ENCODE data around the gene NTM.
"Not testable (repeated sequence)": the region's sequence is repeated elsewhere in the genome, so short reads cannot be mapped to it uniquely, and the experiment has no call there.

NTM gene

DNA sequence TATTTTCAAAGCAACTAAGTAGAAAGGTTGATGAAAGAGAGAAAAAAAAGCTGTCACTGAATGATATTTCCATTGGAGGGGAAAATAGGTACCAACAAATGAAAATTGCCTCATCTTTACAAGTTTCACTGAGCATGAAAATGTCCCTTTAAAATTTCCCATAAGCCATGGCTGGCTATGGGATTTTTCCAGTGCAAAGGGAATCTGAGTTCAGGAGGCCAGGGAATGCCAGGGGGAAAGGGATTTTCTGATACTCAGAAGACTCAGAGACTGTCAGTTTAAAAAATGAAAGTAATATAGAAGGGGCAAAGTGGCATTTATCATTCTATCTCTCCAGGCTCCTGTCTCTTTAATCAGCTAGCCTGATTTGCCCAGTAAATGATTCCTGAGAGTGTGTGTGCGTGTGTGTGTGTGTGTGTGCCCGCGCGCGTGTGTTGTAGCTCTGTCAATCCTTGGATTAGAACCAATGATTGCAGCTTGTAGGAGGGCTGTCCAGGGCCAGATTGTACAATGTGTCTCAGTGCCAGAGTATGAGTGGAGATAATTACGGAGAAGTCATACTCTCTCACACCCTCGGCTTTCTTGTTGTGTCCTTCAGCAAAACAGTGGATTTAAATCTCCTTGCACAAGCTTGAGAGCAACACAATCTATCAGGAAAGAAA, at the start of gene NTM:
NTM (plus strand) TSS at position 526 of the 662 bp plus-strand sequence.
- no peak for DNase-seq

DNA sequence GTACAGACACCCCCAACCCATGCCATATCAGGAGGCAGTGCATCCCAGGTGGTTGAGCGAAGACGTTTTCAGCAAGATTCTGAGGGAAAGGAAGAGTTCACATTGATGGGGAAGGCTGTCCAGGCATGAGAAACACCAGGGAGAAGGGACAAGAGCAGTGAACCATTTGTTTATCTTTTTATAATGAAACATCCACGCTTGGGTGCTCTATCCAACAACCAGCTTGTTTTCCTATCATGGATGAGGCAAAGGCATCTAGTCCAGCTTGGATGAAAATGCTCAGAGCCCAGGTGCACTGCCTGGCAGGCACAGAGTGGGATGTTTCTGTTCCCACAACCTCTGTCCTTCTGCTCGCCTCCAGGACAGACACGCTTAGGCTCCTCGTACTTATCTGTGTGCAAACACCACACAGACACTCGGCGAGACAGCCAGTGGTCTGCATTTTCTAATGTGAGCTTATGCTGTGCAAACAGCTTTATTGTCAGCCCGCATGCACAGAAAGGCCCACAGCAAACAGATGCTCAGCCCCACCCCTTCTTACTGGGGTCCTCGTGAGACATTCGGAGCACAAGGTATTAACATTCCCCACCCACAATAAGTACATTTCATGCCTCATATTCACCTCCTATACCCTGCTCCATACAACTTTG, 45.4 kb upstream of the NTM start:
- no peak for DNase-seq

DNA sequence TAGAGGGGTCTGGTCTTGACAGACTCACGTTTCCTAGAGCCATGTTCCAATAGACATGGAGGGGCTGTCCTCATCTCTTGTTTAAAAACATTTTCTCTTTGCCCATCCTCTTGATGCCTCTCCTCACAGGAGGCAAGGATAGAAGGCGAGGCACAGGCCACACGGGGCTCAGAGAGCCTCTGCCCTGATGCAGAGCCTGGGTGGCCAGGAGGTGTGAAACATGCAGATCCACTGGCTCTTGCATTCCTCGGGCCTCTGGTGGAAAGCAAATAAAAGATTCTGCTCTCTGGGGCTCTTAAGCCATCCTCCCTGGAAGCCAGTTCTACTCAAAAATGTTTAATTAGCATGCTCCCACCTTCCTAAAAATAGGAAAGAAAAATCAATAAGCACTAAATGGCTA, 43.6 kb upstream of the NTM start:
- DNase-seq, result no peak

DNA sequence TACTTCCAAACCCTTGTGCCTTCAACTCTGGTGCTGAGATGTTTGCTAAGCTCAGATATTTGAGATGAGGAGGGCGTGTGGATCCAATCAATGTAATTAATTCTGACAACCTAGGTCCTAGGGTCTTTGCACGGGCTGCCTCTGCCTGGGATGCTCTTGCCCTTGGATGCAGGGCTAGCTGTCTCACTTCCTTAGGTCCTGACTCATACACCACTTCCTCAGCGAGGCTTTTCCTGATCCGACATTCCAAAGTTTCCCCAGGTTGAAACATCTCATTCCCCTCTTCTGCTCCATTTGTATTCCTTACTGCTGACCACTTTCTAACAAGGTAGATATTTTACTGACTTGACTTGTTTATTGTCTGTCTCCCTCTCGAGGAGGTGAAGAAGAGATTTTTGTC, 43.0 kb upstream of the NTM start:
- no peak for DNase-seq

DNA sequence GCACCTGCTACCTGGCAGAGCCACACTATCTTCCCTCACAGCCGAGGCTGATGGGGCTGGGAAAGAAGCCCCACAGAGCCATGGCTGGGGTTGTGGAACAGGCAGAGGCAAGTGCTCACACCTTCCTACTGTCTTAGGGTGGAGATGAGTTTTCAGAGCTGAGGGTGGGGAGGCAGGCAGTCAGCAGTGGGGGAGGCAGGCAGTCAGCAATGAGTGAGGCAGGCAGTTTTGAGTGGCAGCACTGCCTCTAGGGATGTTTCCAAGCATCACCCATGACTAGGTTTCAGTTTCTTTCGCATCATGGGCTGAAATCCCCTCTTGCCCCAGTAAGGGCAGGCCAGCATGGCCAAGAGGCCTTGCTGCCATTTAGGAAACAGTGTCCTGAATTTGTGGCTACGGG, 41.6 kb upstream of the NTM start:
- DNase-seq, result no peak

DNA sequence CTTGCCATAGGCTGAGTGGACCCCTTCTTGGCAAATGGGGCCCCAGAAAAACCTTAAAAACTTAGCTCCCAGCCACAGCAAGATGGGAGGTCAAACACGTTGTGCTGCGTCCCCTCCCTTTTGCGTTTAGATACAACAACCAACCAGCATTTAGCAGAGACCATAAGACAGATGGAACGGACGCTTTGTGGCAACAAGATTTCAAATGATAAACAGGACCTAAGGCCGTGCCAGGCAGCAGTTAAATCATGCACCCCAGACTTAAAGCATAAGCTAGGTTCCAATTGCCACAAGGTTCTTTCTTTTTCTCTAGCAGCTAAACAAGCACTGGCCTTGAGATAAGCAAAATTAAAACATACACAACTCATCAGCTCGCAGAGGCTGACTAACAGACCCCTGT, 39.4 kb upstream of the NTM start:
- DNase-seq, result no peak

DNA sequence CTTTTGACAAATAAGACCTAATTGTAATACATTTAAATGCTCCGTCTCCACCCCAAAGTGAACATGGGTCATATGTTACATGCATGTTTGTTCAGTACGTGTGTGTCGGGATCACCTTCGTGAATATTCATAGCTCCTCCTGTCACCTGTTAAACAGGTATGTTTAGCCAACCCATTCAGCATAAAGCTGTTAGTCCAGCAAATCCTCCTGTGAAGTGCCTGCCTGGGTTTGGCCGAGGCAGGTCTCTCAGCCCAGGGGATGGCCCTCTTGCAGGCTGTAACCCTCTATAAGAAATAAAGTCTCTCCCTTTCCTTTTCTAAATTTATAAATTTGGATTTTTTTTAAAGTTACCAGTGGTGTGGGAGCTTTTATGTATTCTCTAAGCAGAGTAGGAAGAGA, 38.9 kb upstream of the NTM start:
- no peak for DNase-seq

DNA sequence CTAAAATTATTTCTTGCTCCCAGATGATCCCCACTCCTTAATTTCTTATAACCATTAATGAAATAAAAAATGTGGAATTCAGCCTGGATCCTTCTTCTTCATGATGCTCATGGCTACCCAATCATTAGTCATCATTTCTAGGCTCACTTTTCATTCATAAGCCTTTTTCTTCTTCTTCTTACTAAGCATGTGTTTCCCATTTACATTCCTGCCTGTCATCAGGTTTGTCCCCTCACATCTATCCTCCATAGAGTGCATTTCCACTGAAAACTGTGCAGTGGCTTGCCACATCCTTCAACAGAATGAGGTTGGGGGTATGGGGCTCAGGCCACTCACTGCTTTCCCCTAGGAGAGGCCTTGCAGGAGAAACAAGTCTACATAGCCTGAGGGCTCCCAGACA, 35.8 kb upstream of the NTM start:
- DNase-seq, result no peak

DNA sequence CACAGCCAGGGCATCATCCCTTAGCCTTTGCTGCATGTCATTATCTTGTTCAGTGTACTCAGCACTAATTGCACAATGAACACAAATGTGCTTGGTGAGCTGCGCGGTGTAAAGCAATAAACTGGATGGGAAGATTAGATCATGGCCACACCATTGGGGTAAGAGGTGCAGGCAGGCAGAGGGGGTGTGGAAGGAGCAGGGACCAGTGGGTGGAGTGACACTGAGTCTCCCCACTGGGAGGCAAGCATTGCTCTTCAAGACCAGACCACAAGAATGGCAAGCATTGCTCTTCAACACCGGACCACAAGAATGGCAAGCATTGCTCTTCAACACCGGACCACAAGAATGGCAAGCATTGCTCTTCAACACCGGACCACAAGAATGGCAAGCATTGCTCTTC, 28.5 kb upstream of the NTM start:
- DNase-seq, result not testable (repeated sequence)

DNA sequence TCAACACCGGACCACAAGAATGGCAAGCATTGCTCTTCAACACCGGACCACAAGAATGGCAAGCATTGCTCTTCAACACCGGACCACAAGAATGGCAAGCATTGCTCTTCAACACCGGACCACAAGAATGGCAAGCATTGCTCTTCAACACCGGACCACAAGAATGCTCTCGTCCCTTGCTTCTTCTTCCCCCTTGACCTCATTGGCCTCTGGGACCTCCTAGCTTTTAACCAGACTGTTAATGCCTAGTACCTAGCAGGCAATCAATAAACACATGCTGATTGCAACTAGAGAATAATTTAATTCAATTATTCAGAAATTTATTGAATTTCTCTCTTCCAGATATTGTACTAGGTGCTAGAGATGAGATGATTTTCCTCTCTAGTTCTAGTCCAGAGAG, 28.0 kb upstream of the NTM start:
- not testable (repeated sequence) for DNase-seq

DNA sequence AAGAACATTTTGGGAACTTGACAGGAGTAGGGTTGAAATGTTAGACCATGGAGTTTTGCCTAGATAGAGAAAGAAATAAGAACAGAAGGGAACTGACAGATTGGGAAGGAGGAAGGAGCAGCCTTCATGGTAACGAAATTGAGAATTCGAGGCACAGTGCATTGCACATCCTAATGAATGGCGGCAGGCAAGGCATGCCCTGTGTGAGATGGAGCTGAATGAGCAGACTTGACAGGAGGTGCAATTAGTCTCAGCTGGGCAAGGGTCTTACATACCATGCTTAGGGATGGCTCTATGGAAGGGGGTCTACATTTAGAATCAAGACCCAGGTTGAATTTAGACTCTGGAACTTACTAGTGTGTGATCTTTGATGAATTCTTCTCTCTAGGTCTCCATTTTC, 25.0 kb upstream of the NTM start:
- no peak for DNase-seq

DNA sequence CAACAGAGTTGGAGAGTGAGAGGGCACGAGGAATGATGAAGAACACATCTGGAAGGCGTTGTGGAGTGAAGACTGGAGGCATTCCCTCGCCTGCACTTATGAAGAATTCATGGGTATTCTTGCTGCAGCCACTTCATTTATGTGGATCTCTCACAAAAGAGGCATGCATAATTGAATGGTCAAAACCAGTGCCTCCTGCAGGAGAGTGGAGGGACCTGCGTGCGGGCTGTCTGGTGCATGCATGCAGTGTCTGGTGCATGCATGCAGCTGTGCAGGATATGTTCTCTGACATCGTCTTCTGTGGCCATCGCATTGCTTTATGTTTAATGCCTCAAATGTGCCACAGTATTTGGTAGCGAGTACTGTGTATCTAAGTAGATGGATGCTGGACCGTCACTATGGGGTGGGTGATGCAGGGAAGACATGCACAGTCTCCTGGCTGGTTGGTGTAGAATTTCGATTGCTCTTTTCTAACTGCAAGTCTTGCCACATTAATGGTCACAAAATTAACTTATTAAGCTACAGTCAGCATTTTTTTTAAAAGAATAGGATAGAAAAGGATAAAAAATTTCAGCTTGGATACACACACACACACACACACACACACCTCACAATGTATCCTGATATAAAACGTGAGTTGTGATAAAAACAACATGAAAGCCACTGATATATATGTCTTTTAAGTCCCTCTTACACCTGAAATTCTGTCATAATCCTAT, 20.9 kb upstream of the NTM start:
- DNase-seq, result no peak

DNA sequence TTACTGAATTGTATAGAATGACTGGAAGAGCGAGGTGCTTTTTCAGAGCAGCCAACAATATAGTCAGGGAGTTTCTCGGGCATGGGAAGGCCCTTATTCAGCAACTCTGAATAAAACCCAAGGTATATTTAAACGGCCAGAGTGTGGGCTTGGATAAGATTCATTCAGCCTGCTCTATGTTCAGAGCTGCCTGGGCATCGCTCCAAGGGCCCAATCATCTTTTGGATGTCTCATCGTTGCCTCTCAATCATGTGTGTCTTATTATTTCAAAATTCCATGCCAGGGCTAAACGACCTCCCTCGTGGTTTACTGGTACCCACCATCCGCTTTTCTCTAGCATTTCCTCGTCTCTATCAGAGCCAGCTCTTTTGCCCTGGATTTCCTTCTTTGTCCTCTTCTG, 19.5 kb upstream of the NTM start:
- no peak for DNase-seq

DNA sequence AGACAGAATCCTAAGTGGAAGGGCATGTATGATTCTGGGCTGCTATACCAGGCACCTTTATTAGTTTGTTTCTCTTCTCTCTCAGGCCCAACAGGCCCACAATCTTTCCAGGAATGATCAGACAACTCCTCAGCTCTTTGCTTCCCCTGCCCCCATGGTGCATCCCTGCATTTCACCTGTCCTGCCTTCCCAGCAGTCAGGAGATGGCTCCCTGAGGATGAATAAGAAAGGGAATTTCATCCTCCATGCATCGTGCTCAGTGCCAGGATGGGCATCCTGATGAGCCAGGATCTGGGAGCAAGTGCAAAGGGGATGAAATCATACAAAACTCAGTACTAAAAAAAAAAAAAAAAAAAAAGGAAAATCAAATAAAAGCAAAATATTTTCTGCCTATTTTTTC, 18.6 kb upstream of the NTM start:
- no peak for DNase-seq

DNA sequence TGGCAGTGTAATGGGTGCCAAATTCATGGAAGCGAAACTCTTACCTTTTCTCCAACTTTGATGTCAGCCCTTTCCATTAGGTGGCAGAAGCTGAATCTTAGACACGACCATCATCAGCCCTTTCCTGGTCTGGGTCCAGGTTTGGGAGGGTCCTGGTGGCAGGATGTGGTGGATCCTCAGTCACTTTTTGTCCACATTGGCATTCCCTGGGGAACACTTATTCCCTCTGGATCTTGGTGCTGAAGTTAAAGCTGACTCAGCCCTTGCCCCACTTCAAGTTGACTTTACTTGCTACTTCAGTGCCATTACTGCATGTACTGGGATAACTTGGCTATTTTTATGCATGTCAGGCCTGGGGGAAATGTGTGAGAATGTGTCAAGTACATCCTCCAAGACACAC, 16.6 kb upstream of the NTM start:
- no peak for DNase-seq

DNA sequence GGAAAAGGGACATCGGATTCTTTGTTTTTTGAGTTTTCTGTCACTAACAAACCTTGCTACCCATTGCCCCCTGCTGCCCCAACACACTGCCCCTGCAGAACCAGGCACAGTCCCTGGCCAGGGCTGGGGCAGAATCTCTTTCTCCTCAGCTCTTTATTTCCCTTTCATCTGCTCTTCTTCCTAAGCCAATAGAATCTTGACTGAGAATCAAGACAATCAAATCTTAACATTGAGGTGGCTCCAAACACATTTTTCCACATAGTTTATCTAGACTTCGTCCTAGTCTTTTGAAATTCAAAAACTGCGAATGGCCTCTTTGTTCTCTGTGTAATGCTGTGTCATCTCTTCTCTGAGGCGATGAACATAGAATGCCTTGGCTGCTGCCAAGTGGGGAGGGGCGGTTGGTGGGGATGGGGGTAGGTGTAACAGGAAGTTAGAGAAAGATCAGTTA, 16.1 kb upstream of the NTM start:
- no peak for DNase-seq

DNA sequence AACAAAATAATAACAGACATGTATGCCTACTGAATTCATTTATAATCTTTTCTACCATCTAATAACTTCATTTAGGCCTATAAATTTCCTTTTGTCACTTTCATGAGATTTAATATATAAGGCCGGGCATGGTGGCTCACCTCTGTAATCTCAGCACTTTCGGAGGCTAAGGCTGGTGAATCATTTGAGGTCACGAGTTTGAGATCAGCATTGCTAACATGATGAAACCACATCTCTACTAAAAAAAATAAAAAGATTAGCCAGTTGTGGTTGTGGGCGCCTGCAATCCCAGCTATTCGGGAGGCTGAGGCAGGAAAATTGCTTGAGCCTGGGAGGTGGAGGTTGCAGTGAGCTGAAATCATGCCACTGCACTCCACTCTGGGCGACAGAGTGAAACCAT, 14.2 kb upstream of the NTM start:
- no peak for DNase-seq

DNA sequence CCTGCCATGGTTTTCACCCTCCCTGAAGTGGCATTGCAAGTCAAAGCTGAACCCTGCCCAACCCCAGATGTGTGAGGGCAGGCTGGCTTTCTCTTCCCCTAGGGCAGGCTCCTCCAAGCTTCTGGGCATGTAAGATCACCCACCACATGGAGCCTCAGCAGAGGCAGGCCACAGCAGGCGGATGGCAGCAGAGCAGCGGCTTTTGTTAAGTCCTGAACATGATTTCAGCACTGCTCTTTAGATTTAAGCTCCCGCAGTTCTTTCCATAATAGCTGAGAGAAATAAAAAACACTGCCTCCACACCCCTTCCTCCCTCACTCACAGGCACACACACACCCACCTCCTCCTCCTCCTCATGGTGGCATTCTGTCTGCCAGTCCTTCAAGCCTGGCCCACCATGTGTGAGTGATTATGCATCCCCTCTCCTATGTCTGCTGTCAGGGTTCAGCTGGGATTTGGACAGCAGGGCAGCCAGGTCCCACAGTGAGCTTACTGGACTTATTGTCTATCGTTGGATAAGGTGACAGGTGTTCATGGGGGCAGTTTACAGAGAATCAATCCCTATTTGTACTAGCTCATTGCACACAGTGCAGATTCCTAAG, 5.0 kb upstream of the NTM start:
- no peak for DNase-seq

DNA sequence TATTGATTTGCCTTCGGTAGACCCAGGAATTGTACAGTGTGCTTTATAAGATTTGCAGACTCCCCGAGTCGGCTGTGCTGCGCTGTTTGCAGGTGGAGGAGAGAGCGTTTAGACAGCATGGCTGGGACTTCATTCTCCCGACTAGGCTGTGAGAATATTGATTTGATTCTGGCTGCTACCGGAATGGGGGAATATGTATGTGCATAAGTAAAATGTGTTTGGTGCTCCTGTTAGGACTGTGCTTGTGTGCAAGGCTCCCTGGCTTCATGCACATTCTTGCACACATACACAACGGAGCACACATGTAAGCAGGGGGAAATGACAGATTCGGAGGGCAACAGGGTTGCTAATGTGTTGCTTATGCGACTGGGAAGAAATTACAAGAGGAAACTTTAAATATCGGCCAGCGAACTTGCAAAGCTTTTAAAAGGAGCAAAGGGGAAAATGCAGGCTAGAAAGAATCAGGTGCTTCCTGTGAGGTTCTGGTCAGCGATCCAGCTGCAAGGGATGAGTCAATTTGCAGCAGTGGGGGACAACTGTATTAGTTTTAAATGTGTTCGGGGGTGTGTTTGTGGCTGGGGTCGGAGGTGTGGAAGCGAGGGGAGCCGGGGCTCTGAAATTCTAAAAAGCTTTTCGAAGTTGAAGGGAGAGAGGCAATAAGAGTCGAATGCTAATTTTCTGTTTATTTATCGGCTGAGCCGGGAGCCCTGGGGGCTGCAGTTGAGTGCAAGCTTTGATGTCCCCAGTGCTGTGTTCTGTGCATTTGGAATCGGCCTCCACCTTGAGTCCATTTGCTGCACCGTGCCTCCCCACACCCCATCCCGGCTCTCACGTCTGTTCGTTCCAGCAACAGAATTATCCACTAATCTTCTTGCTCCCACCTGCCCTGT, 731 bp downstream of the NTM start:
- no peak for DNase-seq

DNA sequence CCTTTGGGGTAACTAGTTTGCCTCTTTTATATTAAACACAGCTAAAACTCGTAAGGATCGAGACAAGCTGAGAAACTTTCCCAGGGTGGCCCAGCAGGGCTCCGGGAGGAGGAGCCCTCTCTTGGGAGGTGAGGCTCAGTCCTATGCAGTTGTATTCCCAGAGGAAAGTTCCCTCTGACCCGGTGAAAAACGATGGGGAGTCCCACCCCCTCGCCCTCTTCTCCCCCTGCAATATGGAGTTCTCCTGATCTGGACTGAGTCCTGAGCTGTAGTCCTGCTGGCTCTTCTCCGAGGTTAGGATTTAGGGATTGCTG, 1.3 kb downstream of the NTM start:
- no peak for DNase-seq

DNA sequence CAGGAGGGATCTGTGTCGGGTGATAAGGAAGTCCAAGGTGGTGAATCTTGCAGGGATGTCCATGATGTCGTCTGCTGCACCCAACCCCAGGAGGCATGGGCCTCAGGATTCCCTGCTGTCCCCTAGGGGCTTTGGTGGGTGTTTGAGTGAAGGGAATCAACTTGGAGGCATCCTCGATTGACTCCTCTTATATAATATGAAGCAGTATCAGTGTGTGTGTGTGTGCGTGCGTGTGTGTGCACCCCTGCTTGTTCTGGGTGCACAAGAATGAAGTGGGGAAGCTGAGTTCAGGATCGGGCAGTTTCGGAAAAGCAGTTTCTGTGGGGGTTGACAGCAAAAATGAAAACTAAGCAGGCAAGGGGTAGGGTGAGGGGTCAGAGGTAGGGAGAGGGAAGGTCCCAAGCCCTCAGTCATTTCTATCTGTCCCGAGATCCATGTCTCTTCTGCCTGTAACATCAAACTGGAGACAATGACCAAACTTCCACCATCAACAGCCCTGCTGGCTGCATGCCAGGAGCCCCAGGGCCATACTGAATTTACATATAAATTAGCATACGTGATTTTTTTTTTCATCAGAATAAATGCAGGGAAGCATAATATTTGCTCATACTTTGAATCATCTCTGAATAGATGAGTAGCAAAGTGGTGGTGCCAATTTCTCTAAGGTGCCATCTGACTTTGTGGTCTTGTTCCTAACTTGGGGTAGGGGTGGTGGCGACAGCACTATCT, 2.0 kb downstream of the NTM start:
- DNase-seq, result no peak

DNA sequence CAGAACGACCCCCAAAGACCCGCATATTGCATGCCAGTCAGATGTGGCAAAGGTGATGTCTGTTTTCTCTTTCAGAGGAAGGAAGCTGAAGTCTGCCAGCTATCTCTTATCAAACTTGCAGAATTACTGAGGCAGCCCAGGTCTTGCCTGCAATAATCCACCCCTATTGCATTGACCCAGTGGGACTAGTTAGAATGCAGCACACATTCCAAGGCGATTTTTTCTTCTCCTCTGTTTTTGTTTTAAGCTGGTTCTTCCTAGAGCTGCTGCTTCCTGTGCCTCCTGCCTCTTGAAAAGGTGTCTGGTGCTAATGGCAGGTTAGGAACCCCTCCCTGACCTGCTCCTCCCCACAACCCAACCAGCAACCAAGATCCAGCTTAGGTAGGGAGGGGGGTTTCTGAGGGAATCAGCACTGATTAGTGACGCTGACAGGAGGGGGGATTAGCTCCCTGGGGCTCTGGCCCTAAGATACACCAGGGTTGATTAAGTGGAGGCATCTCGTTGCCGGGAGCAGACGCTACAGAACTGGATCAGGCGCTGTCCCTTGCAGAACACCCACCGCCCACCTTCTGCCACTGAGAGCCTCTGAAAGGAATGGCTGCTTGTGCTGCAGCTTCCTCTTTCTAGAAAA, 2.8 kb downstream of the NTM start:
- no peak for DNase-seq

Measured in NCI-H2107 (cell line).